Pancreas (tissue), 10 donors: ENCODE results near the gene PYM1. TPM values are rescaled to one million over a fixed set of nuclear protein-coding genes. Genes with fewer than 3 reads are reported as not detected.

ENCODE experiments used
- ATAC-seq, 4 donors: fragments of 200-7000 bp; cut with Tn5 transposase; one replicate each; pipeline versions ENCODE4 v1.8.0 to v1.9.1; 2020; ENCODE audit warnings: mild to moderate bottlenecking in 4 of 4, moderate library complexity in 4 of 4
- DNase-seq, 6 donors: peaks; one replicate each; pipeline ENCODE4 v3.0.0-alpha.2; 2020
- FAIRE-seq: peaks from 2 replicates; lab custom pipeline; 2012; peaks lifted over from hg19 to GRCh38; lab: Jason Lieb, UNC
- H3K27ac ChIP-seq, 4 donors: fragments of 200-600 bp; sonication (generic); 1 replicate in 3 of 4; 2 replicates in 1 of 4; pipeline versions ENCODE4 v1.5.0 to v1.8.0; 2020
- H3K27me3 ChIP-seq, 4 donors: fragments of 200-600 bp; one replicate each; pipeline ENCODE4 v1.8.0; 2021
- H3K36me3 ChIP-seq, 3 donors: fragments of 200-600 bp; sonication (generic) in 1 of 3; one replicate each; pipeline versions ENCODE4 v1.5.0 to v1.8.0; 2020 to 2021
- H3K4me1 ChIP-seq, 3 donors: fragments of 200-600 bp; one replicate each; pipeline ENCODE4 v1.8.0; 2021
- H3K4me3 ChIP-seq, 4 donors: fragments of 200-600 bp; sonication (generic) in 2 of 4; one replicate each; pipeline versions ENCODE4 v1.5.0 to v1.8.0; 2020 to 2021
- H3K9me3 ChIP-seq, 4 donors: fragments of 200-600 bp; one replicate each; pipeline ENCODE4 v1.8.0; 2021
- WGBS, 2 donors: extraction: QIAGEN DNeasy Blood & Tissue Kit; methylation state at CpG; one replicate each; pipeline ENCODE4 v1.1.7; 2013; 5-methylcytosine and 5-hydroxymethylcytosine counted together
- intact Hi-C, 3 donors: fragments of 100-400 bp; cut with DNase I; formaldehyde crosslinking; loops; one replicate each; pipeline versions ENCODE4 v1.11.1 to v1.14.2; 2022
- polyA plus RNA-seq, 2 donors: library from polyadenylated mRNA; stranded (reverse); fragments of 200-250 nt; gene quantifications; one replicate each; pipeline ENCODE4 v1.2.3, GENCODE V29; 2013
- total RNA-seq, 6 donors: library from RNA; stranded (reverse); fragmentation: NEBNext Ultra II Directional in 4 of 6; extraction: Animal tissue kit (Norgen Biotek cat#: 25700) in 4 of 6; gene quantifications; one replicate each; pipeline versions ENCODE4 v1.2.1 to v1.2.4, GENCODE V29; 2021 to 2023
- TF ChIP-seq, protein P1 (sequence below), 4 donors: fragments of 200-600 bp; sonication (generic) in 3 of 4; IDR thresholded peaks; one replicate each; pipeline versions ENCODE4 v1.5.0 to v1.8.0; 2021; ENCODE audit warnings: antibody characterized with exemption in 4 of 4
- donor health status: healthy with polysubstance abuse.
- donor health status: DM: no; HTN: no; CAD: no; lungs with moderate emphysema.
- donor health status: DM: no; HTN: no; CAD: no.
- donor health status: control.
- donor health status: control.
- donor health status: Bipolar disorder and iron deficiency.
- donor health status: DM: yes; HTN: yes; CAD: no.
- donor health status: DM: no; HTN: no; CAD: no.
- donor health status: DM: no; HTN: no; CAD: no.
- donor health status: DM: yes; HTN: yes; CAD: no.

The PYM1 gene
- total and polyA plus RNA-seq, 8 donors, result 10.8 to 32.9 (median 13.9) TPM

DNA sequence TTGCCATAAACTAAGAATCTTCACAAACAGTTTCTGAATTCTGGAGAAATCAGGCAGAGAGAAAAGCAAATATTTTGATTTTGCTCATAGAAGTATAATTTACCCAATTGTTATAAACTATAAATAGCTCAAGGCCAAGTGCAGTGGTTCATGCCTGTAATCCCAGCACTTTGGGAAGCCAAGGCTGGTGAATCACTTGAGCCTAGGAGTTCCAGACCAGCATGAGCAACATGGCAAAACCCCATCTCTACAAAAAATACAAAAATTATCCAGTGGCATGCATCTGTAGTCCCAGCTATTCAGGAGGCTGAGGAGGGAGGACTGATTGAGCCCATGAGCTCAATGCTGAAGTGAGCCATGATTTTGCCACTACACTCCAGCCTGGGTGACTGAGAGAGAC is 65.4 kb downstream of the PYM1 start:
- FAIRE-seq (no peak), DNase-seq (no peak), ATAC-seq (peak in 1 of 4 donors; percentile 31)
- no peaks in the 10 kb centered on the region for H3K9me3 ChIP-seq
- no peak overlapping the region for H3K27ac ChIP-seq
- intact Hi-C loops, result no loop called here
- H3K4me1 ChIP-seq, result no peaks in the 10 kb centered on the region
- H3K36me3 ChIP-seq, result no peaks in the 10 kb centered on the region
- no peak overlapping the region for H3K4me3 ChIP-seq
- no peaks in the 10 kb centered on the region for H3K27me3 ChIP-seq
- TF ChIP-seq, protein P1, sequence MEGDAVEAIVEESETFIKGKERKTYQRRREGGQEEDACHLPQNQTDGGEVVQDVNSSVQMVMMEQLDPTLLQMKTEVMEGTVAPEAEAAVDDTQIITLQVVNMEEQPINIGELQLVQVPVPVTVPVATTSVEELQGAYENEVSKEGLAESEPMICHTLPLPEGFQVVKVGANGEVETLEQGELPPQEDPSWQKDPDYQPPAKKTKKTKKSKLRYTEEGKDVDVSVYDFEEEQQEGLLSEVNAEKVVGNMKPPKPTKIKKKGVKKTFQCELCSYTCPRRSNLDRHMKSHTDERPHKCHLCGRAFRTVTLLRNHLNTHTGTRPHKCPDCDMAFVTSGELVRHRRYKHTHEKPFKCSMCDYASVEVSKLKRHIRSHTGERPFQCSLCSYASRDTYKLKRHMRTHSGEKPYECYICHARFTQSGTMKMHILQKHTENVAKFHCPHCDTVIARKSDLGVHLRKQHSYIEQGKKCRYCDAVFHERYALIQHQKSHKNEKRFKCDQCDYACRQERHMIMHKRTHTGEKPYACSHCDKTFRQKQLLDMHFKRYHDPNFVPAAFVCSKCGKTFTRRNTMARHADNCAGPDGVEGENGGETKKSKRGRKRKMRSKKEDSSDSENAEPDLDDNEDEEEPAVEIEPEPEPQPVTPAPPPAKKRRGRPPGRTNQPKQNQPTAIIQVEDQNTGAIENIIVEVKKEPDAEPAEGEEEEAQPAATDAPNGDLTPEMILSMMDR (IDR thresholded peaks at IDR 0.05), result no peak

DNA sequence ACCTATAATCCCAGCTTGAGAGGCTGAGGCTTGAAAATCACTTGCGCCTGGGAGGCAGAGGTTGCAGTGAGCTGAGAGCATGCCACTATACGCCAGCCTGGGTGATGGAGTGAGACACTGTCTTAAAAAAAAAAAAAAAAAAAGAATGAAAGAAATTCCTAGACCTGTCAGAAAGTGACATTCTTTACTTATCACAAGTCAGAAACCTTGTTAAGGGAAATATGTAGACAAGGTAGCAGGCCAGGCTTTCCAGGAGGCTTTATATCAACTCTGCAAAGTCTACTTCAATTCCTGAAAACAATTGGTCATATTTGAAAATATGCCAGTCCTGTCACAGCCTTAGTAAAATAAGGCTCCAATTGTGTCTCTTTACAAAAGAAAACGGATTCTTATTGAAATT is 65.8 kb downstream of the PYM1 start:
- FAIRE-seq (no peak), ATAC-seq (peak in 1 of 4 donors; percentile 24), DNase-seq (no peak)
- intact Hi-C loops, result no loop called here
- TF ChIP-seq, protein P1 (IDR thresholded peaks at IDR 0.05), result no peak
- Histone ChIP-seq H3K4me3 (no peak overlapping the region), H3K4me1 (no peaks in the 10 kb centered on the region), H3K27ac (no peak overlapping the region), H3K27me3 (no peaks in the 10 kb centered on the region), H3K36me3 (no peaks in the 10 kb centered on the region), H3K9me3 (no peaks in the 10 kb centered on the region)
- 79 to 87% methylated on average over 3 of the region's 3 CpGs for WGBS, 2 donors

DNA sequence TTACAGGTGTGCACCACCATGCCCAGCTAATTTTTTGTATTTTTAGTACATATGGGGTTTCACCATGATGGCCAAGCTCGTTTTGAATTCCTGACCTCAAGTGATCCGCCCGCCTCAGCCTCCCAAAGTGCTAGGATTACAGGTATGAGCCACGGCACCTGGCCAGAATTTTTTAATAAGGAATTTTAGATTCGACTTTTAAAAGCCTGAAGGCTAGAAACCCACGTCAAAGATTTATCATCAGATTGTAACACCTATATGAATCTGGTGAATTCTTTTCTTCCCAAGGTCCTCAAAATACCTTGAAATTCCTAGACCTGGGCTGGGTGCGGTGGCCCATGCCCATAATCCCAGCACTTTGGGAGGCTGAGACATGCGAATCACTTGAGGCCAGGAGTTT is 66.3 kb downstream of the PYM1 start:
- intact Hi-C loops, result no loop called here
- H3K9me3 ChIP-seq, result no peaks in the 10 kb centered on the region
- no peak for DNase-seq
- no peak overlapping the region for H3K27ac ChIP-seq
- no peaks in the 10 kb centered on the region for H3K27me3 ChIP-seq
- no peak overlapping the region for H3K4me3 ChIP-seq
- H3K4me1 ChIP-seq, result no peaks in the 10 kb centered on the region
- FAIRE-seq, result no peak
- ATAC-seq, result no peak
- TF ChIP-seq, protein P1 (IDR thresholded peaks at IDR 0.05), result no peak
- WGBS, 2 donors, result 92 to 94% methylated on average over 8 of the region's 8 CpGs
- H3K36me3 ChIP-seq, result no peaks in the 10 kb centered on the region

DNA sequence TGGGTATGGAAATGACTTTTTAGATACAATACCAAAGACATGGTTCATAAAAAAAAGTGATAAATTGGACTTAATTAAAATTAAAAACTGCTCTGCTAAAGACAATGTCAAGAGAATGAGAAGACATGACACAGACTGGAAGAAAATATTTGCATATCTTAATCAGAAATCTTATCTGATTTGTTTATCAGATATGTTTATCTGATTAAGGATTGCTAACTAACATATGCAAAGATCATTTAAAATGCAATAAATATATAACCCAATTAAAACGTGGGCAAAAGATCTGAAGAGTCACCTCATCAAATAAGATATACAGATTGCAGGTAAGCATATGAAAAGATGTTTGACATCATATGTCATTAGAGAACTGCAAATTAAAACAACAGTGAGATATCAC is 75.0 kb downstream of the PYM1 start:
- TF ChIP-seq, protein P1 (IDR thresholded peaks at IDR 0.05), result no peak
- ATAC-seq, result no peak
- Histone ChIP-seq H3K4me1 (no peaks in the 10 kb centered on the region), H3K36me3 (no peaks in the 10 kb centered on the region), H3K9me3 (no peaks in the 10 kb centered on the region), H3K27ac (no peak overlapping the region), H3K4me3 (no peak overlapping the region), H3K27me3 (no peaks in the 10 kb centered on the region)
- WGBS, 2 donors, result 38 to 40% methylated on average over 1 of the region's 1 CpG
- intact Hi-C loops, result no loop called here
- DNase-seq, result no peak
- no peak for FAIRE-seq

Other genes starting within 250 kb of the PYM1 start
- gene ITGA7, start 220.0 kb downstream of the PYM1 start, total RNA-seq, result 10 to 100 TPM in 1 of 6 donors, 1 to 10 TPM in 5; 3.4 to 12.6 (median 7.3) TPM
- 10 to 100 TPM; 30.1 to 34.5 TPM for gene ITGA7, start 220.0 kb downstream of the PYM1 start, polyA plus RNA-seq
- gene BLOC1S1, start 211.8 kb downstream of the PYM1 start, total RNA-seq, result 10 to 100 TPM; 32.5 to 60.6 (median 44.4) TPM
- gene BLOC1S1, start 211.8 kb downstream of the PYM1 start, polyA plus RNA-seq, result 100 to 1,000 TPM; 153 to 155 TPM
- 1 to 10 TPM; 1.3 to 4.4 (median 2.5) TPM for gene RDH5, start 207.5 kb downstream of the PYM1 start, total RNA-seq
- 10 to 100 TPM in 1 of 2 donors, 1 to 10 TPM in 1; 8.8 to 12.6 TPM for gene RDH5, start 207.5 kb downstream of the PYM1 start, polyA plus RNA-seq
- 100 to 1,000 TPM; 433 to 636 (median 525) TPM for gene CD63, start 198.9 kb downstream of the PYM1 start, total RNA-seq
- 100 to 1,000 TPM; 625 to 717 TPM for gene CD63, start 198.9 kb downstream of the PYM1 start, polyA plus RNA-seq
- 1 to 10 TPM in 5 of 6 donors, under 1 TPM in 1; 0.91 to 3.5 (median 1.3) TPM for gene GDF11, start 184.8 kb downstream of the PYM1 start, total RNA-seq
- 1 to 10 TPM in 1 of 2 donors, under 1 TPM in 1; 0.99 to 1.7 TPM for gene GDF11, start 184.8 kb downstream of the PYM1 start, polyA plus RNA-seq
- gene SARNP, start 110.2 kb downstream of the PYM1 start, total RNA-seq, result 10 to 100 TPM; 12.3 to 22.6 (median 16.0) TPM
- 10 to 100 TPM; 34.1 to 47.9 TPM for gene SARNP, start 110.2 kb downstream of the PYM1 start, polyA plus RNA-seq
- gene ORMDL2, start 109.9 kb downstream of the PYM1 start, total RNA-seq, result 10 to 100 TPM in 5 of 6 donors, 1 to 10 TPM in 1; 8.6 to 28.8 (median 16.8) TPM
- gene ORMDL2, start 109.9 kb downstream of the PYM1 start, polyA plus RNA-seq, result 10 to 100 TPM; 21.2 to 33.3 TPM
- gene DNAJC14, start 98.3 kb downstream of the PYM1 start, total RNA-seq, result 10 to 100 TPM in 5 of 6 donors, 1 to 10 TPM in 1; 8.7 to 20.2 (median 12.5) TPM
- gene DNAJC14, start 98.3 kb downstream of the PYM1 start, polyA plus RNA-seq, result 10 to 100 TPM in 1 of 2 donors, 1 to 10 TPM in 1; 7.8 to 13.8 TPM
- 1 to 10 TPM in 4 of 6 donors, under 1 TPM in 2; 0.63 to 6.8 (median 1.8) TPM for gene MMP19, start 85.0 kb downstream of the PYM1 start, total RNA-seq
- gene MMP19, start 85.0 kb downstream of the PYM1 start, polyA plus RNA-seq, result 1 to 10 TPM; 4.3 to 7.5 TPM
- 10 to 100 TPM; 15.5 to 34.9 (median 22.8) TPM for gene DGKA, start 3.3 kb upstream of the PYM1 start, total RNA-seq
- gene DGKA, start 3.3 kb upstream of the PYM1 start, polyA plus RNA-seq, result 10 to 100 TPM; 40.2 to 53.9 TPM
- 1 to 10 TPM; 1.2 to 2.4 (median 2.1) TPM for gene PMEL, start 38.1 kb upstream of the PYM1 start, total RNA-seq
- gene PMEL, start 38.1 kb upstream of the PYM1 start, polyA plus RNA-seq, result 1 to 10 TPM; 2.6 to 3.5 TPM
- 10 to 100 TPM in 2 of 6 donors, 1 to 10 TPM in 4; 6.6 to 13.3 (median 9.7) TPM for gene CDK2, start 38.9 kb upstream of the PYM1 start, total RNA-seq
- gene CDK2, start 38.9 kb upstream of the PYM1 start, polyA plus RNA-seq, result 10 to 100 TPM in 1 of 2 donors, 1 to 10 TPM in 1; 5.7 to 19.8 TPM
- gene RAB5B, start 46.2 kb upstream of the PYM1 start, total RNA-seq, result 10 to 100 TPM; 25.8 to 76.8 (median 37.6) TPM
- 10 to 100 TPM; 19.8 to 37.1 TPM for gene RAB5B, start 46.2 kb upstream of the PYM1 start, polyA plus RNA-seq
- gene SUOX, start 69.4 kb upstream of the PYM1 start, total RNA-seq, result 10 to 100 TPM in 3 of 6 donors, 1 to 10 TPM in 3; 6.0 to 17.4 (median 9.2) TPM
- gene SUOX, start 69.4 kb upstream of the PYM1 start, polyA plus RNA-seq, result 10 to 100 TPM; 15.4 to 20.4 TPM
- gene IKZF4, start 93.1 kb upstream of the PYM1 start, total RNA-seq, result 1 to 10 TPM; 2.4 to 5.0 (median 3.1) TPM
- gene IKZF4, start 93.1 kb upstream of the PYM1 start, polyA plus RNA-seq, result 1 to 10 TPM; 1.8 to 3.7 TPM
- 10 to 100 TPM; 13.8 to 37.2 (median 27.5) TPM for gene RPS26, start 114.0 kb upstream of the PYM1 start, total RNA-seq
- gene RPS26, start 114.0 kb upstream of the PYM1 start, polyA plus RNA-seq, result 100 to 1,000 TPM; 438 to 593 TPM
- gene ERBB3, start 152.3 kb upstream of the PYM1 start, total RNA-seq, result 100 to 1,000 TPM in 1 of 6 donors, 10 to 100 TPM in 5; 29.5 to 106 (median 50.7) TPM
- gene ERBB3, start 152.3 kb upstream of the PYM1 start, polyA plus RNA-seq, result 10 to 100 TPM; 35.1 to 50.1 TPM
- 10 to 100 TPM; 30.1 to 59.8 (median 42.7) TPM for gene PA2G4, start 176.7 kb upstream of the PYM1 start, total RNA-seq
- gene PA2G4, start 176.7 kb upstream of the PYM1 start, polyA plus RNA-seq, result 10 to 100 TPM; 38.2 to 43.5 TPM
- 1,000 to 10,000 TPM; 2,275 to 3,960 (median 2,741) TPM for gene RPL41, start 188.7 kb upstream of the PYM1 start, total RNA-seq
- 1,000 to 10,000 TPM; 1,821 to 3,381 TPM for gene RPL41, start 188.7 kb upstream of the PYM1 start, polyA plus RNA-seq
- gene ZC3H10, start 190.4 kb upstream of the PYM1 start, total RNA-seq, result 1 to 10 TPM; 2.6 to 4.1 (median 3.2) TPM
- gene ZC3H10, start 190.4 kb upstream of the PYM1 start, polyA plus RNA-seq, result 1 to 10 TPM; 1.9 to 3.0 TPM
- gene ESYT1, start 200.4 kb upstream of the PYM1 start, total RNA-seq, result 10 to 100 TPM; 42.8 to 55.1 (median 46.5) TPM
- 10 to 100 TPM; 22.5 to 40.2 TPM for gene ESYT1, start 200.4 kb upstream of the PYM1 start, polyA plus RNA-seq
- 10 to 100 TPM in 5 of 6 donors, 1 to 10 TPM in 1; 6.7 to 18.2 (median 14.7) TPM for gene MYL6B, start 224.7 kb upstream of the PYM1 start, total RNA-seq
- 10 to 100 TPM; 39.3 to 65.9 TPM for gene MYL6B, start 224.7 kb upstream of the PYM1 start, polyA plus RNA-seq
- 100 to 1,000 TPM; 270 to 669 (median 431) TPM for gene MYL6, start 230.5 kb upstream of the PYM1 start, total RNA-seq
- 1,000 to 10,000 TPM in 1 of 2 donors, 100 to 1,000 TPM in 1; 887 to 1,217 TPM for gene MYL6, start 230.5 kb upstream of the PYM1 start, polyA plus RNA-seq